ENCODE measurements around the gene UBA1. TPM values are rescaled to one million over a fixed set of nuclear protein-coding genes. Genes with fewer than 3 reads are reported as not detected.
A peak's percentile ranks its signal among the peaks of the same experiment; 100 is the strongest.

The UBA1 gene
- total RNA-seq, 1 donor from 2014 or later: 161 TPM

DNA sequence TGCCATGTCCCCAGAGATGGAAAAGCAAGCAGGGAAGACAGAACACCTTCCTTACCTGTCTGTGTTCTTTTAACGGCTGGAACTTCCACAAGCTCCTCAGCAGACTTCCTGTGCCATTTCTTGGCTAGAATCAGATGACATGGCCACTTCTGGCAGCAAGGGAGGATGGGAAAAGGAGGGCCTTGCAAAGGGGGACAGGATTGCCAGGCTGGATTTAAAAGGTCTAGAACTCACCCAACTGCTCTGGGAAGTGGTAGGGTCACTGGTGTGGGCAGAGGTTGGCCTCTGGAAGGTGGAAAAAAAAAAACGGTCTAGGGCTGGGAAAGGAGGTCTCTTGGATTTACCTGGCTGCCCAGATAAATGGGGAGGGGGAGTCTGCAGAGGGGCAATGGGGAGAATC, 37.5 kb downstream of the UBA1 start:
- no peak for TF ChIP-seq CTCF (IDR thresholded peaks at IDR 0.05)
- no peaks in the 10 kb centered on the region for H3K27me3 ChIP-seq
- no peak overlapping the region for H3K27ac ChIP-seq
- H3K9me3 ChIP-seq: no peaks in the 10 kb centered on the region
- DNase-seq: no peak
- intact Hi-C loops (cut with DNase I): no loop called here
- H3K4me1 ChIP-seq: peaks cover 5% of the 10 kb centered on the region
- H3K36me3 ChIP-seq: peaks cover 26% of the 10 kb centered on the region
- no peak overlapping the region for H3K4me3 ChIP-seq
- no peak for ATAC-seq

- H3K9me3 ChIP-seq: no peaks in the 10 kb centered on the region
- no peak for DNase-seq
- peak overlapping the region; percentile 60 for H3K4me3 ChIP-seq
- H3K4me1 ChIP-seq: peaks cover 5% of the 10 kb centered on the region
- no peak for ATAC-seq
- peaks cover 16% of the 10 kb centered on the region for H3K36me3 ChIP-seq
- TF ChIP-seq CTCF (IDR thresholded peaks at IDR 0.05): no peak
- H3K27me3 ChIP-seq: no peaks in the 10 kb centered on the region
- peak overlapping the region; percentile 97 for H3K27ac ChIP-seq
- intact Hi-C loops (cut with DNase I): no loop called here
These were observed 38.7 kb downstream of the UBA1 start for GRCh38 chrX:47232197-47232802.

- H3K36me3 ChIP-seq: peaks cover 11% of the 10 kb centered on the region
- ATAC-seq: peak; percentile 44
- peaks cover 5% of the 10 kb centered on the region for H3K4me1 ChIP-seq
- peak; percentile 77 for DNase-seq
- H3K27me3 ChIP-seq: no peaks in the 10 kb centered on the region
- no peak for TF ChIP-seq CTCF (IDR thresholded peaks at IDR 0.05)
- H3K9me3 ChIP-seq: no peaks in the 10 kb centered on the region
- intact Hi-C loops (cut with DNase I): no loop called here
- H3K4me3 ChIP-seq: peak within 1 kb of the TSS; percentile 60
- peak within 1 kb of the TSS; percentile 97 for H3K27ac ChIP-seq
These were observed 39.2 kb downstream of the UBA1 start, which contains the start of gene USP11 for GRCh38 chrX:47232803-47233332. TSS of gene USP11 (plus strand) at chrX:47233009. CDS start at chrX:47233044, 35 bp downstream.

DNA sequence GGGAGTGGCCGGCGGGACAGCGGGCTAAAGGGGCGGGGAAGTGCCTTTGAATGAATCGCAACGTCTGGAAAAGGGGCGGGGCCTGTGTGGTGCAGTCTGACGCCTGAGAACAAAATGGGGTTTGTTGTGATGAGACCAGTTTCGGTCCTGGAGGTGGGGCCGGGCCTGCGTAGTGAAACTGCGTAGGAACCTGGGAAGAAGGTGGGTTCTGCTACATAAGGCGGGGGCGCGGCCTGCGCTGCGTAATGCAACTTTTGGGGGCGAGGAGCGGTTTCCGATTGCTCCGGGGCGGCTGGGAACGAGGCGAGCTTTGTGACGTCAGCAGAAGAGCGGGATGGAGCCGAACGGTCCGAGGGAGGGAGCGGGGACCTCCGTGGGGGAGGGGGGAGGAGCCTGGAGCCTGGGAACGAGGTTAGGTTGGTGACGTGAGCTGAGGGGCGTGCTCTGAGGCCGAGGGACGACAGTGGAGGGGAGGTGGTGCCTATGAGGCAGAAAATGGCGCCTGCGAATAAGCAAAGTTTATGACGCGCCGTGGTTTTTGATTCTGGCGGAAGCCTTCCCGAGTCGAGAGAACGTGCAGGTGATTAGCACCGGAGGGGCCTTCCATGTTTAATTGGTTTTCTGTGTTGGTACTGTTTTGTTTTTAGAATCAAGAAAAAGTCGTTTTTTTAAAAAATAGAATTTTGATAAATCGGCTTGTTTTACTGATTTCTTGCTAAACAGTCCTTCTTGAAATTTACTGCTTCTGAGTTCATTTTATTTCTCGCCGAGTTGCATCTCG, 39.9 kb downstream of the UBA1 start:
- H3K36me3 ChIP-seq: peaks cover 8% of the 10 kb centered on the region
- peak overlapping the region; percentile 97 for H3K27ac ChIP-seq
- TF ChIP-seq CTCF (IDR thresholded peaks at IDR 0.05): no peak
- no peaks in the 10 kb centered on the region for H3K9me3 ChIP-seq
- DNase-seq: peak; percentile 97
- peak overlapping the region; percentile 60 for H3K4me3 ChIP-seq
- peaks cover 5% of the 10 kb centered on the region for H3K4me1 ChIP-seq
- ATAC-seq: peak; percentile 97
- no peaks in the 10 kb centered on the region for H3K27me3 ChIP-seq
- intact Hi-C loops (cut with DNase I): no loop called here

DNA sequence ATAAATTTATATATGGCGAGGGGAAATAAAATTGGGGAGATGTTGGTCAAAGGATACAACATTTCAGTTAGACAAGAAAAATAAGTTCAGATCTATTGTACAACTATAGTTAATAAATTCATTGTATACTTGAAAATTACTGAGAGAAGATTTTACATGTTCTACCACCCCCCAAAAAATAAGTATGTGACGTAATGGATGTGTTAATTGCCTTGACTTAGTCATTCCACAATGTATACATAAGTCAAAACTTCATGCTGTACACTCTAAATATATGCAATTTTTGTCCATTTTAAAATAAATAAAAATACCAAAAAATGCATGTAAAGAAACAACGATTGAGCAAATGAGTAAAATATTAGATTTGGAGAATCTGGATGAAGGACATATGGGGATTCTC, 41.0 kb downstream of the UBA1 start:
- Histone ChIP-seq H3K9me3 (no peaks in the 10 kb centered on the region), H3K4me1 (peaks cover 5% of the 10 kb centered on the region), H3K4me3 (peak overlapping the region; percentile 60), H3K27me3 (no peaks in the 10 kb centered on the region), H3K27ac (peak overlapping the region; percentile 97), H3K36me3 (no peaks in the 10 kb centered on the region)
- TF ChIP-seq CTCF (IDR thresholded peaks at IDR 0.05): no peak
- intact Hi-C loops (cut with DNase I): no loop called here
- ATAC-seq (no peak), DNase-seq (no peak)

Data from upper lobe of right lung (tissue), 1 donor.